ENCODE data around the gene EMID1. TPM values are rescaled to one million over a fixed set of nuclear protein-coding genes. Genes with fewer than 3 reads are reported as not detected.

EMID1 gene
- total RNA-seq, 2 donors from 2014 or later: 1.4 to 2.4 TPM

GRCh38 chr22:29268511-29269229, 63.0 kb downstream of the EMID1 start:
- DNase-seq (ENCODE audit: low spot score): peak; percentile 92
- intact Hi-C loops (cut with DNase I): no loop called here

GRCh38 chr22:29269230-29269604, 63.5 kb downstream of the EMID1 start:
- no peak for DNase-seq (ENCODE audit: low spot score)

GRCh38 chr22:29269731-29270474, 64.2 kb downstream of the EMID1 start:
- DNase-seq (ENCODE audit: low spot score): no peak
- intact Hi-C loops (cut with DNase I): no loop called here

More at GRCh38 chr22:29269230-29269604, 63.5 kb downstream of the EMID1 start:
- intact Hi-C loops (cut with DNase I): no loop called here

- intact Hi-C loops (cut with DNase I): no loop called here
- no peak for DNase-seq (ENCODE audit: low spot score)
These were observed 65.0 kb downstream of the EMID1 start for GRCh38 chr22:29270475-29271271.

- intact Hi-C loops (cut with DNase I): loop anchor here in 1 of 2 donors (2.0 kb wide), 1 partner anchor 50 kb away; no protein-coding TSS in a partner anchor
- no peak for DNase-seq (ENCODE audit: low spot score)
These were observed 66.9 kb downstream of the EMID1 start for GRCh38 chr22:29272624-29273023.

GRCh38 chr22:29275167-29275566, 69.5 kb downstream of the EMID1 start:
- intact Hi-C loops (cut with DNase I): no loop called here
- DNase-seq (ENCODE audit: low spot score): no peak

- no peak for DNase-seq (ENCODE audit: low spot score)
- intact Hi-C loops (cut with DNase I): no loop called here
These were observed 70.3 kb downstream of the EMID1 start for GRCh38 chr22:29275819-29276565.

GRCh38 chr22:29277927-29278326, 72.2 kb downstream of the EMID1 start:
- DNase-seq (ENCODE audit: low spot score): no peak
- intact Hi-C loops (cut with DNase I): no loop called here

- intact Hi-C loops (cut with DNase I): no loop called here
- no peak for DNase-seq (ENCODE audit: low spot score)
These were observed 78.5 kb downstream of the EMID1 start for GRCh38 chr22:29284196-29284595.

- intact Hi-C loops (cut with DNase I): no loop called here
- no peak for DNase-seq (ENCODE audit: low spot score)
These were observed 83.1 kb downstream of the EMID1 start for GRCh38 chr22:29288837-29289236.

GRCh38 chr22:29290061-29290460, 84.4 kb downstream of the EMID1 start:
- DNase-seq (ENCODE audit: low spot score): no peak
- intact Hi-C loops (cut with DNase I): no loop called here

- DNase-seq (ENCODE audit: low spot score): no peak
- intact Hi-C loops (cut with DNase I): no loop called here
These were observed 85.5 kb downstream of the EMID1 start for GRCh38 chr22:29291215-29291614.

- intact Hi-C loops (cut with DNase I): no loop called here
- no peak for DNase-seq (ENCODE audit: low spot score)
These were observed 86.7 kb downstream of the EMID1 start for GRCh38 chr22:29292379-29292778.

- intact Hi-C loops (cut with DNase I): no loop called here
- DNase-seq (ENCODE audit: low spot score): no peak
These were observed 92.9 kb downstream of the EMID1 start for GRCh38 chr22:29298641-29299040.

GRCh38 chr22:29299136-29299900, 93.6 kb downstream of the EMID1 start:
- intact Hi-C loops (cut with DNase I): no loop called here
- no peak for DNase-seq (ENCODE audit: low spot score)

- intact Hi-C loops (cut with DNase I): no loop called here
- no peak for DNase-seq (ENCODE audit: low spot score)
These were observed 94.7 kb downstream of the EMID1 start for GRCh38 chr22:29300467-29300806.

- intact Hi-C loops (cut with DNase I): no loop called here
- no peak for DNase-seq (ENCODE audit: low spot score)
These were observed 95.3 kb downstream of the EMID1 start for GRCh38 chr22:29300807-29301601.

All from posterior vena cava (tissue), 2 donors.